ENCODE data around the gene FLNA.

GRCh38 chrX:154411981-154412340 is 37.5 kb upstream of the FLNA start:
- TF ChIP-seq EP300 (IDR thresholded peaks at IDR 0.05; ENCODE audit: low read depth in 2 of 2, low read length in 2 of 2) = no peak
- TF ChIP-seq EP300 (CRISPR knock-in tag; IDR thresholded peaks at IDR 0.05; ENCODE audit: borderline replicate concordance) = no peak
- no peak for TF ChIP-seq RNF2 (conservative IDR thresholded peaks at IDR 0.05; ENCODE audit: low read depth)
- no peak for TF ChIP-seq IKZF4 (CRISPR knock-in tag; IDR thresholded peaks at IDR 0.05; ENCODE audit: borderline replicate concordance, low read depth, not compliant biosample characterization)
- no peak for TF ChIP-seq CTCF (CRISPR knock-in tag; IDR thresholded peaks at IDR 0.05)
- TF ChIP-seq TCF7L2 (IDR thresholded peaks at IDR 0.05; ENCODE audit: low read depth, low read length) = no peak
- no peak for TF ChIP-seq TFE3 (CRISPR knock-in tag; IDR thresholded peaks at IDR 0.05)
- no peak for TF ChIP-seq BRD4 (CRISPR knock-in tag; IDR thresholded peaks at IDR 0.05)
- no peak for TF ChIP-seq ZNF282 (IDR thresholded peaks at IDR 0.05; ENCODE audit: partially characterized antibody)
- TF ChIP-seq HIC2 (CRISPR knock-in tag; IDR thresholded peaks at IDR 0.05; ENCODE audit: low read depth) = no peak
- no peak for TF ChIP-seq JUNB (CRISPR knock-in tag; IDR thresholded peaks at IDR 0.05; ENCODE audit: borderline replicate concordance)
- no peak for TF ChIP-seq SOX13 (IDR thresholded peaks at IDR 0.05)
- TF ChIP-seq SOX13 (CRISPR knock-in tag; conservative IDR thresholded peaks at IDR 0.05 in 1 of 2, IDR thresholded peaks at IDR 0.05 in 1 of 2) = no peak
- TF ChIP-seq ZNF292 (CRISPR knock-in tag; IDR thresholded peaks at IDR 0.05; ENCODE audit: borderline replicate concordance, low read depth) = no peak
- TF ChIP-seq PHB2 (IDR thresholded peaks at IDR 0.05; ENCODE audit: partially characterized antibody) = no peak
- TF ChIP-seq YY1 (IDR thresholded peaks at IDR 0.05; ENCODE audit: insufficient read depth, insufficient replicate concordance, low read depth, low read length) = no peak

All from HepG2 (cell line).